ENCODE measurements around the gene CSTF1. TPM values are rescaled to one million over a fixed set of nuclear protein-coding genes. Genes with fewer than 3 reads are reported as not detected.

CSTF1 gene
- total RNA-seq, 1 experiment from 2014 or later = 44.5 TPM

DNA sequence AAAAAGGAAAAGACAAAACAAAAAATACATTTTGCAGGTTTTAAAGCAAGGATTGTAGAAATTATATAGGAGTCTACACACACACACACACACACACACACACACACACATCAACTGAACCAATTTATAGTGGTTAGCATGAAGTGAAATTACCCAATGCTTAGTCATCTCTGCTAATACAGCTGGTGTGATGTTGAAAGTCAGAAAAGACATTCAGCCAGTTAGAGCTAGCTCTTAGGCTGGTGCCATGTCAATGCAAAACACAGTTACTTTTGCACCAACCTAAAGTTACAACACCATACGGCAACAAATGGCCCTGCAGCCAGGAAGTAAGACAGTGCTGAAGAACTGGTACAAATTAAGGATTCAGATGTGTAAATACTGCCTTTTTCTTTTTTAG is 18.5 kb upstream of the CSTF1 start (continued):
- TF ChIP-seq, protein P1, sequence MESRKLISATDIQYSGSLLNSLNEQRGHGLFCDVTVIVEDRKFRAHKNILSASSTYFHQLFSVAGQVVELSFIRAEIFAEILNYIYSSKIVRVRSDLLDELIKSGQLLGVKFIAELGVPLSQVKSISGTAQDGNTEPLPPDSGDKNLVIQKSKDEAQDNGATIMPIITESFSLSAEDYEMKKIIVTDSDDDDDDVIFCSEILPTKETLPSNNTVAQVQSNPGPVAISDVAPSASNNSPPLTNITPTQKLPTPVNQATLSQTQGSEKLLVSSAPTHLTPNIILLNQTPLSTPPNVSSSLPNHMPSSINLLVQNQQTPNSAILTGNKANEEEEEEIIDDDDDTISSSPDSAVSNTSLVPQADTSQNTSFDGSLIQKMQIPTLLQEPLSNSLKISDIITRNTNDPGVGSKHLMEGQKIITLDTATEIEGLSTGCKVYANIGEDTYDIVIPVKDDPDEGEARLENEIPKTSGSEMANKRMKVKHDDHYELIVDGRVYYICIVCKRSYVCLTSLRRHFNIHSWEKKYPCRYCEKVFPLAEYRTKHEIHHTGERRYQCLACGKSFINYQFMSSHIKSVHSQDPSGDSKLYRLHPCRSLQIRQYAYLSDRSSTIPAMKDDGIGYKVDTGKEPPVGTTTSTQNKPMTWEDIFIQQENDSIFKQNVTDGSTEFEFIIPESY (IDR thresholded peaks at IDR 0.05; ENCODE audit: extremely low read depth, insufficient replicate concordance, low read length) = no peak
- TF ChIP-seq SIN3A (IDR thresholded peaks at IDR 0.05; ENCODE audit: low read depth) = no peak
- TF ChIP-seq RAD21 (IDR thresholded peaks at IDR 0.05; ENCODE audit: low read depth) = no peak
- no peak for TF ChIP-seq YY1 (IDR thresholded peaks at IDR 0.05; ENCODE audit: extremely low read depth, insufficient replicate concordance, low read depth, low read length)
- no peak for TF ChIP-seq FOSL1 (IDR thresholded peaks at IDR 0.05; ENCODE audit: low read depth)
- TF ChIP-seq, protein P2, sequence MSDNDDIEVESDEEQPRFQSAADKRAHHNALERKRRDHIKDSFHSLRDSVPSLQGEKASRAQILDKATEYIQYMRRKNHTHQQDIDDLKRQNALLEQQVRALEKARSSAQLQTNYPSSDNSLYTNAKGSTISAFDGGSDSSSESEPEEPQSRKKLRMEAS (IDR thresholded peaks at IDR 0.05) = no peak

DNA sequence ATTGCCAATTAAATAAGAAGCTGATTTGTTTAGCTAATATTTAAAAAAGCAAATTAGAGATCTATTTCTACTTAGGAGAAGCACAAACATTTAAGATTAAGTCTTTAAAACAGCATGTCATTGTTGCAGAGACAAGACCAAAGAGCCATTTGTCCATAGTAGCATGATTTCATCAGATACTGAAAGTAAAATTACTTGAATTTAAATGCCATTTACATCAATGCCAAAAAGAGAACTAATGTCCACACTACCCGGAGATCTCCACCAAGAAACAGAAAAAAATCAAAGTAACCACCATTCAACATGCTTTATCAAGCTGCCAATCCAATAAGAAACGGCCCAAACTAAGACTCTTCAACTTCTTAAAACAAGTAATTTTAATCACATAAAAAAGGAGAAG is 16.1 kb upstream of the CSTF1 start:
- Histone ChIP-seq H4K20me1 (ENCODE audit: insufficient read depth) (no peaks in the 10 kb centered on the region), H3K9me2 (ENCODE audit: insufficient read depth) (no peaks in the 10 kb centered on the region), H3K27ac (ENCODE audit: low read depth, low read length) (no peak overlapping the region), H3K79me2 (ENCODE audit: insufficient read depth, low read length) (peaks cover 95% of the 10 kb centered on the region), H3K9me3 (ENCODE audit: control insufficient read depth in 1 of 2, insufficient read depth in 1 of 2, low read depth in 1 of 2, low read length in 2 of 2) (no peaks in the 10 kb centered on the region), H3K9ac (ENCODE audit: low read length) (no peak overlapping the region), H3K4me3 (replicated peaks in 1 of 2; ENCODE audit: low read depth in 1 of 2, low read length in 2 of 2) (no peak overlapping the region), H3K4me1 (ENCODE audit: control insufficient read depth in 1 of 2, insufficient read depth in 2 of 2, low read length in 2 of 2) (no peaks in the 10 kb centered on the region), H3K36me3 (ENCODE audit: control insufficient read depth in 1 of 2, insufficient read depth in 2 of 2, low read length in 2 of 2) (peaks cover 53 to 60% of the 10 kb centered on the region in 2 experiments), H3K27me3 (ENCODE audit: insufficient read depth, low read length) (no peaks in the 10 kb centered on the region), H3K4me2 (ENCODE audit: low read length) (no peak overlapping the region), H2AFZ (ENCODE audit: low read depth, low read length, poor library complexity, severe bottlenecking) (no peak overlapping the region)
- no TSS peak for BruUV-seq (replicated peaks)
- RAD21 ChIA-PET (ENCODE audit: low non-redundant PET in 1 of 2, low total read pairs in 2 of 2, uncharacterized antibody in 2 of 2, unreplicated experiment in 2 of 2) = no interaction called here
- no peak for TF ChIP-seq SP1 (IDR thresholded peaks at IDR 0.05; ENCODE audit: low read depth)
- POLR2A ChIA-PET = interaction anchor here (1.7 kb wide), 1 partner anchor 15 kb away, joined by 4 read pairs; the partner anchor contains the start of gene AURKA
- ATAC-seq (no peak), DNase-seq (ENCODE audit: low read depth, low spot score) (no peak)
- intact Hi-C loops (cut with micrococcal nuclease) = no loop called here
- CTCF ChIA-PET = no interaction called here
